Germinal center (tissue), 1 donor: ENCODE data around the gene EIF2S3.
A peak's percentile ranks its signal among the peaks of the same experiment; 100 is the strongest.
"Not testable (repeated sequence)": the region's sequence is repeated elsewhere in the genome, so short reads cannot be mapped to it uniquely, and the experiment has no call there.

Experiments used
- DNase-seq: peaks from one replicate; pipeline ENCODE4 v3.0.0; 2012; ENCODE audit warnings: mixed read lengths, low spot score

EIF2S3 gene

GRCh38 chrX:24054182-24055042, at the start of gene EIF2S3:
EIF2S3 (plus strand) TSS chrX:24054956; CDS start chrX:24054969, 13 bp downstream.
- peak; percentile 81 for DNase-seq

- no peak for DNase-seq
These were observed 49.7 kb upstream of the EIF2S3 start for GRCh38 chrX:24005028-24005427.

GRCh38 chrX:24005867-24006266, 48.9 kb upstream of the EIF2S3 start:
- DNase-seq = no peak

GRCh38 chrX:24012266-24012665, 42.5 kb upstream of the EIF2S3 start:
- DNase-seq = no peak

GRCh38 chrX:24014388-24015018, 40.3 kb upstream of the EIF2S3 start:
- DNase-seq = no peak

GRCh38 chrX:24017674-24018073, 37.1 kb upstream of the EIF2S3 start:
- DNase-seq = no peak

GRCh38 chrX:24018809-24019208, 35.9 kb upstream of the EIF2S3 start:
- DNase-seq = no peak

GRCh38 chrX:24019448-24019847, 35.3 kb upstream of the EIF2S3 start:
- DNase-seq = no peak

GRCh38 chrX:24020306-24020876, 34.4 kb upstream of the EIF2S3 start:
- DNase-seq = no peak

GRCh38 chrX:24023544-24023943, 31.2 kb upstream of the EIF2S3 start:
- DNase-seq = no peak

- no peak for DNase-seq
These were observed 30.6 kb upstream of the EIF2S3 start for GRCh38 chrX:24023972-24024669.

- peak; percentile 86 for DNase-seq
These were observed 29.7 kb upstream of the EIF2S3 start for GRCh38 chrX:24024819-24025740.

GRCh38 chrX:24025741-24026403, 28.9 kb upstream of the EIF2S3 start:
- DNase-seq = no peak

GRCh38 chrX:24026432-24026831, 28.3 kb upstream of the EIF2S3 start:
- no peak for DNase-seq

- no peak for DNase-seq
These were observed 27.7 kb upstream of the EIF2S3 start, which contains the start of gene KLHL15 for GRCh38 chrX:24027086-24027485. KLHL15 (minus strand) TSS chrX:24027186; CDS start chrX:24006693, 20,493 bp downstream.

- DNase-seq = no peak
These were observed 26.8 kb upstream of the EIF2S3 start for GRCh38 chrX:24027985-24028384.

GRCh38 chrX:24030597-24030996, 24.2 kb upstream of the EIF2S3 start:
- no peak for DNase-seq

- no peak for DNase-seq
These were observed 20.3 kb upstream of the EIF2S3 start for GRCh38 chrX:24034485-24034884.

GRCh38 chrX:24037729-24038128, 17.0 kb upstream of the EIF2S3 start:
- no peak for DNase-seq

GRCh38 chrX:24046060-24046459, 8.7 kb upstream of the EIF2S3 start:
- DNase-seq = not testable (repeated sequence)

GRCh38 chrX:24049643-24050042, 5.1 kb upstream of the EIF2S3 start:
- DNase-seq = not testable (repeated sequence)
